H1 (cell line): ENCODE results near the gene PPP1R9A. TPM values are rescaled to one million over a fixed set of nuclear protein-coding genes. Genes with fewer than 3 reads are reported as not detected.

ENCODE experiments used
- CTCF ChIA-PET: fragments of 300-600 bp; sonication (Branson Sonifier 250); formaldehyde crosslinking; loops from one replicate; lab custom pipeline; 2021; ENCODE audit not compliant: partially characterized antibody; lab: Charles Lee
- POLR2A ChIA-PET: fragments of 300-600 bp; sonication (Branson Sonifier 250); formaldehyde crosslinking; loops from one replicate; lab custom pipeline; 2021; ENCODE audit warnings: inconsistent platforms; ENCODE audit not compliant: partially characterized antibody; lab: Charles Lee
- DNase-seq, 2 experiments: peaks; one replicate each; pipeline versions ENCODE4 v3.0.0 to v3.0.0-alpha.2; 2010 to 2022; ENCODE audit warnings: low spot score in 2 of 2, low read depth in 1 of 2, mixed read lengths in 1 of 2
- FAIRE-seq: peaks from 2 replicates; lab custom pipeline; 2011; peaks lifted over from hg19 to GRCh38; lab: Jason Lieb, UNC
- H2AFZ ChIP-seq: 2 replicates; pipeline ENCODE4 v1.8.1; 2012; ENCODE audit warnings: low read length, inconsistent platforms
- H2AK5ac ChIP-seq: 2 replicates; pipeline ENCODE4 v1.6.1; 2013; ENCODE audit warnings: low read depth, low read length
- H2BK120ac ChIP-seq: replicated peaks from 2 replicates; pipeline ENCODE3; 2013; ENCODE audit warnings: low read depth, low read length, inconsistent platforms
- H2BK12ac ChIP-seq: 2 replicates; pipeline ENCODE4 v1.6.1; 2013; ENCODE audit warnings: low read depth, low read length
- H2BK15ac ChIP-seq: 2 replicates; pipeline ENCODE4 v1.6.1; 2013; ENCODE audit warnings: low read length
- H2BK20ac ChIP-seq: 2 replicates; pipeline ENCODE4 v1.6.1; 2013; ENCODE audit warnings: low read length
- H2BK5ac ChIP-seq: 2 replicates; pipeline ENCODE4 v1.6.1; 2013; ENCODE audit warnings: low read depth, low read length
- H3K14ac ChIP-seq: 2 replicates; pipeline ENCODE4 v1.6.1; 2013; ENCODE audit warnings: inconsistent platforms; ENCODE audit not compliant: insufficient read length
- H3K18ac ChIP-seq: 2 replicates; pipeline ENCODE4 v1.6.1; 2013; ENCODE audit warnings: low read length; ENCODE audit errors: extremely low read depth
- H3K23ac ChIP-seq: 2 replicates; pipeline ENCODE4 v1.6.1; 2013; ENCODE audit warnings: inconsistent platforms; ENCODE audit not compliant: insufficient read length
- H3K23me2 ChIP-seq: 2 replicates; pipeline ENCODE4 v1.6.1; 2013; ENCODE audit warnings: low read depth, low read length
- H3K27ac ChIP-seq: 2 replicates; pipeline ENCODE4 v1.6.1; 2011; ENCODE audit warnings: low read depth, low read length, inconsistent platforms
- H3K27me3 ChIP-seq, 4 experiments: replicated peaks in 1 of 4; 1 replicate in 1 of 4; 2 replicates in 3 of 4; pipeline versions ENCODE4 v1.6.1 to v1.8.1; 2011 to 2013; ENCODE audit warnings: low read length in 3 of 4, mild to moderate bottlenecking in 3 of 4, inconsistent platforms in 2 of 4, mixed read lengths in 2 of 4, moderate library complexity in 1 of 4; ENCODE audit not compliant: control insufficient read depth in 3 of 4, insufficient read depth in 3 of 4; ENCODE audit errors: extremely low read depth in 1 of 4
- H3K36me3 ChIP-seq, 4 experiments: 2 replicates each; pipeline versions ENCODE4 v1.6.1 to v1.8.1; 2011 to 2013; ENCODE audit warnings: mild to moderate bottlenecking in 4 of 4, low read length in 3 of 4, moderate library complexity in 2 of 4, control low read depth in 1 of 4, inconsistent platforms in 1 of 4; ENCODE audit not compliant: insufficient read depth in 4 of 4, control insufficient read depth in 2 of 4
- H3K4ac ChIP-seq: replicated peaks from 2 replicates; pipeline ENCODE3; 2013; ENCODE audit warnings: low read length, low read depth, mixed read lengths, inconsistent platforms; ENCODE audit not compliant: insufficient read length
- H3K4me1 ChIP-seq, 4 experiments: replicated peaks in 1 of 4; 1 replicate in 1 of 4; 2 replicates in 3 of 4; pipeline versions ENCODE4 v1.6.1 to v1.8.1; 2011 to 2013; ENCODE audit warnings: low read length in 3 of 4, inconsistent platforms in 2 of 4, mixed read lengths in 1 of 4; ENCODE audit not compliant: insufficient read depth in 4 of 4, control insufficient read depth in 3 of 4
- H3K4me2 ChIP-seq, 2 experiments: 2 replicates each; pipeline versions ENCODE4 v1.6.1 to v1.8.1; 2011 to 2013; ENCODE audit warnings: low read depth in 2 of 2, low read length in 2 of 2, control low read depth in 1 of 2, inconsistent platforms in 1 of 2, mild to moderate bottlenecking in 1 of 2; ENCODE audit not compliant: insufficient read depth in 1 of 2
- H3K4me3 ChIP-seq, 4 experiments: fragments of 200-600, 300-600 bp in 1 of 4; sonication (generic), shearing (Covaris generic), sonication (Bioruptor Twin) in 1 of 4; 2 replicates each; pipeline versions ENCODE4 v1.5.1 to v1.8.1; 2011 to 2016; ENCODE audit warnings: low read length in 4 of 4, low read depth in 3 of 4, control low read depth in 2 of 4, inconsistent platforms in 2 of 4, mild to moderate bottlenecking in 2 of 4, mixed read lengths in 1 of 4, moderate library complexity in 1 of 4; ENCODE audit not compliant: insufficient read depth in 2 of 4; ENCODE audit errors: extremely low read depth in 1 of 4
- H3K56ac ChIP-seq: replicated peaks from 2 replicates; pipeline ENCODE3; 2013; ENCODE audit warnings: low read depth, mild to moderate bottlenecking, mixed read lengths, low read length, inconsistent platforms; ENCODE audit not compliant: insufficient read length
- H3K79me1 ChIP-seq: 2 replicates; pipeline ENCODE4 v1.6.1; 2013; ENCODE audit warnings: low read depth, low read length, control low read depth
- H3K79me2 ChIP-seq, 2 experiments: 2 replicates each; pipeline versions ENCODE4 v1.6.1 to v1.8.1; 2012 to 2013; ENCODE audit warnings: low read length in 2 of 2, mild to moderate bottlenecking in 2 of 2, inconsistent platforms in 1 of 2; ENCODE audit not compliant: insufficient read depth in 2 of 2, control insufficient read depth in 1 of 2
- H3K9ac ChIP-seq, 4 experiments: replicated peaks in 1 of 4; 1 replicate in 1 of 4; 2 replicates in 3 of 4; pipeline versions ENCODE4 v1.6.1 to v1.8.1; 2011 to 2013; ENCODE audit warnings: low read depth in 3 of 4, low read length in 3 of 4, control low read depth in 2 of 4, mild to moderate bottlenecking in 2 of 4, moderate library complexity in 2 of 4, inconsistent platforms in 1 of 4; ENCODE audit errors: extremely low read depth in 1 of 4
- H3K9me3 ChIP-seq, 2 experiments: 2 replicates each; pipeline versions ENCODE4 v1.6.1 to v1.8.1; 2012 to 2013; ENCODE audit warnings: mild to moderate bottlenecking in 2 of 2, moderate library complexity in 2 of 2, control low read depth in 1 of 2, inconsistent platforms in 1 of 2, low read depth in 1 of 2, low read length in 1 of 2, mixed read lengths in 1 of 2; ENCODE audit not compliant: insufficient read depth in 2 of 2
- H4K20me1 ChIP-seq, 2 experiments: replicated peaks in 1 of 2; 2 replicates each; pipeline versions ENCODE3 to v1.8.1; 2011 to 2013; ENCODE audit warnings: inconsistent platforms in 2 of 2, low read length in 2 of 2, mild to moderate bottlenecking in 1 of 2; ENCODE audit not compliant: insufficient read depth in 2 of 2, control insufficient read depth in 1 of 2
- H4K5ac ChIP-seq: 2 replicates; pipeline ENCODE4 v1.6.1; 2013; ENCODE audit warnings: low read length, low read depth, mixed read lengths, inconsistent platforms; ENCODE audit not compliant: insufficient read length
- H4K8ac ChIP-seq: 2 replicates; pipeline ENCODE4 v1.8.0; 2013; ENCODE audit warnings: mild to moderate bottlenecking, moderate library complexity, low read length, inconsistent platforms; ENCODE audit not compliant: insufficient read depth; ENCODE audit errors: extremely low read depth
- H4K91ac ChIP-seq: replicated peaks from 2 replicates; pipeline ENCODE3; 2013; ENCODE audit warnings: low read length, mixed read lengths, inconsistent platforms; ENCODE audit not compliant: insufficient read length
- BRCA1 ChIP-seq: IDR thresholded peaks from 2 replicates; pipeline ENCODE4 v1.6.1; 2012; ENCODE audit warnings: low read depth, low read length, improper control_type of control experiment
- EP300 ChIP-seq, 2 experiments: IDR thresholded peaks; 1 replicate in 1 of 2; 2 replicates in 1 of 2; pipeline ENCODE4 v1.6.1; 2011 to 2012; ENCODE audit warnings: low read depth in 2 of 2, low read length in 2 of 2, mild to moderate bottlenecking in 2 of 2, borderline replicate concordance in 1 of 2, inconsistent platforms in 1 of 2, moderate library complexity in 1 of 2
- MAFK ChIP-seq: IDR thresholded peaks from 2 replicates; pipeline ENCODE4 v1.6.1; 2012; ENCODE audit warnings: low read depth, mild to moderate bottlenecking, improper control_type of control experiment, low read length
- RBBP5 ChIP-seq: IDR thresholded peaks from 2 replicates; pipeline ENCODE4 v1.7.1; 2012; ENCODE audit warnings: low read depth, mild to moderate bottlenecking, inconsistent platforms, low read length, moderate library complexity, borderline replicate concordance
- RXRA ChIP-seq: IDR thresholded peaks from 2 replicates; pipeline ENCODE4 v1.6.1; 2011; ENCODE audit warnings: low read depth, mild to moderate bottlenecking, low read length, moderate library complexity; ENCODE audit not compliant: insufficient read depth
- SAP30 ChIP-seq: fragments of 300-600 bp; sonication (generic); IDR thresholded peaks from 2 replicates; pipeline ENCODE4 v1.7.1; 2012; ENCODE audit warnings: low read length, moderate library complexity, mild to moderate bottlenecking, inconsistent platforms; ENCODE audit not compliant: insufficient read depth, insufficient replicate concordance
- SIX5 ChIP-seq: IDR thresholded peaks from 2 replicates; pipeline ENCODE4 v1.6.1; 2011; ENCODE audit warnings: mild to moderate bottlenecking, low read depth, low read length
- SP1 ChIP-seq: IDR thresholded peaks from 2 replicates; pipeline ENCODE4 v1.6.1; 2011; ENCODE audit warnings: low read depth, low read length
- TAF1 ChIP-seq: IDR thresholded peaks from 2 replicates; pipeline ENCODE4 v1.6.1; 2011; ENCODE audit warnings: mild to moderate bottlenecking, low read depth, low read length
- WGBS, 2 experiments: shearing (Covaris generic) in 1 of 2; methylation state at CpG; one replicate each; pipeline versions ENCODE4 v1.1.6 to v1.1.7; 2013 to 2015; ENCODE audit warnings: low lambda C conversion rate in 2 of 2, mixed read lengths in 2 of 2, inconsistent platforms in 1 of 2, low coverage in 1 of 2, missing lambda C conversion rate in 1 of 2; ENCODE audit not compliant: insufficient replicate concordance in 2 of 2, insufficient coverage in 1 of 2, insufficient read length in 1 of 2; ENCODE audit errors: extremely low coverage in 1 of 2, missing lambda C conversion rate in 1 of 2; 5-methylcytosine and 5-hydroxymethylcytosine counted together
- polyA plus RNA-seq, 7 experiments: library from polyadenylated mRNA; depleted of rRNA in 3 of 7; stranded (reverse) in 5 of 7; unstranded in 2 of 7; fragments of >200 nt in 5 of 7; fragments of 200-250 nt in 2 of 7; gene quantifications; 1 replicate in 5 of 7; 2 replicates in 1 of 7; 4 replicates in 1 of 7; pipeline versions ENCODE4 v1.2.1 to v1.2.3, GENCODE V29; 2011 to 2013; ENCODE audit warnings: missing spikeins in 2 of 7, mixed read lengths in 2 of 7
- total RNA-seq: library from RNA; stranded (reverse); fragmentation: NEBNext Ultra II Directional; extraction: Animal tissue kit (Norgen Biotek cat#: 25700); gene quantifications from 2 replicates; pipeline ENCODE4 v1.2.1, GENCODE V29; 2021

Gene PPP1R9A
- total and polyA plus RNA-seq, 2 of the 8 experiments (the other 6 are each of a cell fraction or from before 2014, with no cell fraction given), result 3.0 to 20.3 TPM

GRCh38 chr7:95320651-95321050 is 413.3 kb downstream of the PPP1R9A start:
- Histone ChIP-seq H3K14ac (no peak overlapping the region), H2BK20ac (no peak overlapping the region), H3K36me3 (no peaks in the 10 kb centered on the region), H3K4me3 (no peak overlapping the region), H2AFZ (no peak overlapping the region), H3K23ac (no peak overlapping the region), H3K9me3 (no peaks in the 10 kb centered on the region), H3K79me2 (no peaks in the 10 kb centered on the region), H2BK15ac (no peak overlapping the region), H3K27me3 (no peaks in the 10 kb centered on the region; a peak in 1 of 7 replicates), H3K56ac (no peak overlapping the region), H4K8ac (no peak overlapping the region), H3K4ac (no peak overlapping the region), H3K79me1 (no peaks in the 10 kb centered on the region), H3K27ac (no peak overlapping the region), H4K20me1 (no peaks in the 10 kb centered on the region), H3K4me2 (no peak overlapping the region), H3K23me2 (no peaks in the 10 kb centered on the region), H2BK120ac (no peak overlapping the region), H2AK5ac (no peak overlapping the region), H3K4me1 (peaks cover 0 to 7% (median 1%) of the 10 kb centered on the region in 4 experiments; a peak in 2 of 7 replicates), H3K18ac (no peak overlapping the region), H3K9ac (no peak overlapping the region), H4K5ac (no peak overlapping the region), H2BK12ac (no peak overlapping the region), H4K91ac (no peak overlapping the region), H2BK5ac (no peak overlapping the region)
- DNase-seq (no peak), FAIRE-seq (no peak)
- TF ChIP-seq MAFK (no peak), TAF1 (no peak), BRCA1 (no peak), SAP30 (no peak), RBBP5 (no peak), SP1 (no peak), SIX5 (no peak), EP300 (IDR thresholded peaks at IDR 0.05; ENCODE audit: borderline replicate concordance in 1 of 2, low read depth in 2 of 2, low read length in 2 of 2) (no peak), RXRA (no peak)
- POLR2A ChIA-PET, result no interaction called here
- CTCF ChIA-PET, result interaction anchor here (1.5 kb wide), 1 partner anchor 191 kb away, joined by 4 read pairs; no protein-coding TSS in a partner anchor
- WGBS, 2 experiments, result 92% methylated on average over 1 of the region's 1 CpG; no CpG with 5 or more reads in 1 of the 2 experiments
